Common myeloid progenitor, CD34-positive (primary cell): ENCODE measurements around the gene RNF19B.

Experiments used
- CTCF ChIA-PET: fragments of 350-600 bp; sonication (Branson Sonifier 250); formaldehyde crosslinking; loops from one replicate; lab custom pipeline; 2021; ENCODE audit warnings: antibody characterized with exemption; lab: Charles Lee
- POLR2A ChIA-PET: fragments of 350-600 bp; sonication (Branson Sonifier 250); formaldehyde crosslinking; loops from one replicate; lab custom pipeline; 2021; ENCODE audit warnings: antibody characterized with exemption; lab: Charles Lee
- DNase-seq, 3 donors: peaks; one replicate each; pipeline versions ENCODE4 v3.0.0 to v3.0.0-alpha.2; 2013
- H3K27ac ChIP-seq, 2 experiments: 1 replicate in 1 of 2; 2 replicates in 1 of 2; pipeline ENCODE4 v1.7.0; 2013; ENCODE audit warnings: inconsistent platforms in 2 of 2, low read length in 2 of 2, mild to moderate bottlenecking in 2 of 2, low read depth in 1 of 2, moderate library complexity in 1 of 2; ENCODE audit not compliant: severe bottlenecking in 2 of 2, insufficient read depth in 1 of 2, poor library complexity in 1 of 2
- H3K27me3 ChIP-seq, 5 experiments: replicated peaks in 2 of 5; 1 replicate in 3 of 5; 2 replicates in 2 of 5; pipeline versions ENCODE4 v1.6.1 to v1.7.0; 2013; ENCODE audit warnings: low read length in 4 of 5, mild to moderate bottlenecking in 2 of 5, moderate library complexity in 2 of 5, inconsistent platforms in 1 of 5; ENCODE audit not compliant: insufficient read depth in 5 of 5, control insufficient read depth in 4 of 5
- H3K36me3 ChIP-seq, 4 experiments: 1 replicate in 2 of 4; 2 replicates in 2 of 4; pipeline versions ENCODE4 v1.6.1 to v1.7.0; 2013; ENCODE audit warnings: low read length in 3 of 4, control low read depth in 1 of 4, mild to moderate bottlenecking in 1 of 4; ENCODE audit not compliant: control insufficient read depth in 4 of 4, insufficient read depth in 4 of 4
- H3K4me1 ChIP-seq, 4 experiments: 1 replicate in 3 of 4; 2 replicates in 1 of 4; pipeline versions ENCODE4 v1.6.1 to v1.7.1; 2013; ENCODE audit warnings: low read length in 3 of 4, mild to moderate bottlenecking in 3 of 4, control low read depth in 1 of 4, inconsistent platforms in 1 of 4, moderate library complexity in 1 of 4; ENCODE audit not compliant: control insufficient read depth in 4 of 4, insufficient read depth in 4 of 4; ENCODE audit errors: control extremely low read depth in 1 of 4
- H3K4me3 ChIP-seq, 7 experiments: 1 replicate in 4 of 7; 2 replicates in 3 of 7; pipeline versions ENCODE4 v1.5.1 to v1.7.0; 2013; ENCODE audit warnings: mild to moderate bottlenecking in 7 of 7, low read length in 6 of 7, moderate library complexity in 6 of 7, inconsistent platforms in 2 of 7, low read depth in 2 of 7, control low read depth in 1 of 7; ENCODE audit not compliant: insufficient read depth in 4 of 7, control insufficient read depth in 1 of 7; ENCODE audit errors: extremely low read depth in 1 of 7
- H3K9me3 ChIP-seq, 5 experiments: 1 replicate in 4 of 5; 2 replicates in 1 of 5; pipeline versions ENCODE4 v1.6.1 to v1.7.1; 2013; ENCODE audit warnings: low read length in 4 of 5, mild to moderate bottlenecking in 2 of 5, inconsistent platforms in 1 of 5, low read depth in 1 of 5, moderate library complexity in 1 of 5; ENCODE audit not compliant: control insufficient read depth in 4 of 5, insufficient read depth in 2 of 5; ENCODE audit errors: control extremely low read depth in 1 of 5
- WGBS: methylation state at CpG from one replicate; pipeline ENCODE4 v1.1.5; 2013; ENCODE audit not compliant: insufficient coverage; 5-methylcytosine and 5-hydroxymethylcytosine counted together

Gene RNF19B

GRCh38 chr1:32891241-32891570 is 73.4 kb downstream of the RNF19B start:
- no peak for DNase-seq

DNA sequence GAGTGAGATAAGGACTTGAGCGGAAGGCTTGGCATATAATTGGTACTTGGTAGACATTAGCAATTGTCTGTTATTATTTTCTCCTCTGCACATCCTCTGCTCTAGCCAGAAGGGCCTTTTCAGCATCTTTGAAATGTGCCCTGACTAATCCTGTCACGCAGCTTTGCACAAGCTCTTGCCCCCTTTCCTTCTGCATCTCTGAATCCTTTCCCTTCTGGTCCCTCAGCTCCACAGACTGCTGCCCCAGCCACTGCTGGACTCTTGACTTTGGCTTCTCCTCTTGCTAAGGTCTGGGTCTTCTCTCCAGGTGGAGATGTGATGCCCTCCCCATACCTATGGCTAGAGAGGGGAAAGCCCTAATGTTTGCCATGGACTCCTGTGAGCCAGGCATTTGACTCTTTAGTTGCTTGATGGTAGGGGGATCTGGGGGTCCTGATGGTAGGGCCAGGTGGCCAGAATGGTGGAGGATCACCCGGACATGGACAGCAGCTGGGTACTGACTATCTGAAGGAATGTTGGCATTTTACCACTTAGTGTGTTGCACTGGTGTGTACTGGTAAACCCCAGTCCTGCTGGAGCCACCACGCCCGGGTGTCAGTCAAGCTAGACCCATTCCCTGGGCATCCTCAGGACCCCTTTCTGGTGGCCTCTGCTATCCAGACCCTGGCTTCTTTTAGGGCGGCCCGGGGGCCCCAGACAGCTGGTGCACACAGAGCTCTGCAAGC is 73.9 kb downstream of the RNF19B start:
- H3K4me1 ChIP-seq, result peaks cover 0 to 24% (median 17%) of the 10 kb centered on the region in 4 experiments
- POLR2A ChIA-PET, result no interaction called here
- CTCF ChIA-PET, result interaction anchor here (1.0 to 5.2 kb wide), 9 partner anchors 9 to 196 kb away, joined by 3 to 23 read pairs (median 6); no protein-coding TSS in a partner anchor
- no peak overlapping the region for H3K4me3 ChIP-seq
- WGBS, result 92% methylated on average over 5 of the region's 7 CpGs
- DNase-seq, result no peak
- no peaks in the 10 kb centered on the region for H3K36me3 ChIP-seq
- H3K27me3 ChIP-seq, result peaks cover 0 to 98% (median 37%) of the 10 kb centered on the region in 5 experiments
- peaks cover 0 to 5% (median 0%) of the 10 kb centered on the region in 5 experiments for H3K9me3 ChIP-seq
- no peak overlapping the region for H3K27ac ChIP-seq

More at GRCh38 chr1:32891241-32891570, 73.4 kb downstream of the RNF19B start:
- CTCF ChIA-PET, result interaction anchor here (1.0 to 5.2 kb wide), 7 partner anchors 9 to 195 kb away, joined by 3 to 23 read pairs (median 8); no protein-coding TSS in a partner anchor
- Histone ChIP-seq H3K4me1 (peaks cover 0 to 21% (median 12%) of the 10 kb centered on the region in 4 experiments), H3K36me3 (no peaks in the 10 kb centered on the region), H3K27ac (no peak overlapping the region), H3K9me3 (peaks cover 0 to 5% (median 0%) of the 10 kb centered on the region in 5 experiments), H3K27me3 (peaks cover 0 to 98% (median 37%) of the 10 kb centered on the region in 5 experiments), H3K4me3 (no peak overlapping the region)
- POLR2A ChIA-PET, result no interaction called here
- no CpG with 5 or more reads among the region's 1 CpG for WGBS

- H3K27ac ChIP-seq, result no peak overlapping the region
- CTCF ChIA-PET, result interaction anchor here (1.0 to 5.2 kb wide), 10 partner anchors 7 to 194 kb away, joined by 3 to 23 read pairs (median 4); no protein-coding TSS in a partner anchor
- POLR2A ChIA-PET, result no interaction called here
- WGBS, result 100% methylated on average over 1 of the region's 3 CpGs
- H3K27me3 ChIP-seq, result peaks cover 0 to 98% (median 44%) of the 10 kb centered on the region in 5 experiments
- no peak overlapping the region for H3K4me3 ChIP-seq
- H3K36me3 ChIP-seq, result no peaks in the 10 kb centered on the region
- H3K4me1 ChIP-seq, result peaks cover 0 to 24% (median 17%) of the 10 kb centered on the region in 4 experiments
- peaks cover 0 to 5% (median 0%) of the 10 kb centered on the region in 5 experiments for H3K9me3 ChIP-seq
- DNase-seq, result no peak
Measured at GRCh38 chr1:32889731-32890278, 74.8 kb downstream of the RNF19B start.

- POLR2A ChIA-PET, result no interaction called here
- H3K4me3 ChIP-seq, result no peak overlapping the region
- CTCF ChIA-PET, result interaction anchor here (1.0 to 5.2 kb wide), 8 partner anchors 8 to 166 kb away, joined by 3 to 23 read pairs (median 4); no protein-coding TSS in a partner anchor
- H3K27ac ChIP-seq, result no peak overlapping the region
- no peaks in the 10 kb centered on the region for H3K36me3 ChIP-seq
- peaks cover 0 to 99% (median 42%) of the 10 kb centered on the region in 5 experiments for H3K27me3 ChIP-seq
- DNase-seq, result no peak
- peaks cover 0 to 5% (median 0%) of the 10 kb centered on the region in 5 experiments for H3K9me3 ChIP-seq
- peaks cover 0 to 23% (median 17%) of the 10 kb centered on the region in 4 experiments for H3K4me1 ChIP-seq
- WGBS, result 92% methylated on average over 23 of the region's 24 CpGs
Measured at GRCh38 chr1:32888677-32889420, 75.8 kb downstream of the RNF19B start.

- H3K4me1 ChIP-seq, result peaks cover 0 to 17% (median 13%) of the 10 kb centered on the region in 4 experiments
- WGBS, result 84% methylated on average over 3 of the region's 3 CpGs
- peaks cover 0 to 5% (median 0%) of the 10 kb centered on the region in 5 experiments for H3K9me3 ChIP-seq
- no peak for DNase-seq
- H3K27me3 ChIP-seq, result peaks cover 0 to 99% (median 42%) of the 10 kb centered on the region in 5 experiments
- no peak overlapping the region for H3K4me3 ChIP-seq
- ChIA-PET POLR2A (no interaction called here), CTCF (interaction anchor here (1.7 kb wide), 1 partner anchor 9 kb away, joined by 5 read pairs; no protein-coding TSS in a partner anchor)
- no peaks in the 10 kb centered on the region for H3K36me3 ChIP-seq
- no peak overlapping the region for H3K27ac ChIP-seq
Measured at GRCh38 chr1:32888134-32888533, 76.5 kb downstream of the RNF19B start.

GRCh38 chr1:32887623-32888022 is 77.0 kb downstream of the RNF19B start:
- peaks cover 0 to 12% (median 8%) of the 10 kb centered on the region in 4 experiments for H3K4me1 ChIP-seq
- no peak for DNase-seq
- CTCF ChIA-PET, result interaction anchor here (1.7 to 3.2 kb wide), 3 partner anchors 9 to 14 kb away, joined by 4 to 21 read pairs (median 5); no protein-coding TSS in a partner anchor
- H3K9me3 ChIP-seq, result peaks cover 0 to 3% (median 0%) of the 10 kb centered on the region in 5 experiments
- H3K36me3 ChIP-seq, result no peaks in the 10 kb centered on the region
- no peak overlapping the region for H3K4me3 ChIP-seq
- H3K27ac ChIP-seq, result no peak overlapping the region
- H3K27me3 ChIP-seq, result peaks cover 0 to 95% (median 41%) of the 10 kb centered on the region in 5 experiments
- POLR2A ChIA-PET, result no interaction called here
- WGBS, result 83% methylated on average over 8 of the region's 12 CpGs
